T-helper 1 cell treated with Interleukin-12 subunit alpha and Interleukin-12 subunit beta and Interleukin-4 antibody, amounts not matched to agents 30 ng/mL and 1 ng/mL, for 36 hours (primary cell): Measurements from ENCODE around the gene PTPRN2. TPM values are rescaled to one million over a fixed set of nuclear protein-coding genes. Genes with fewer than 3 reads are reported as not detected.

Experiments used
- intact Hi-C: fragments of 100-400 bp; cut with micrococcal nuclease; formaldehyde crosslinking; loops from one replicate; pipeline ENCODE4 v1.15.1; 2024
- total RNA-seq: library from RNA; stranded (reverse); gene quantifications from 2 replicates; pipeline ENCODE4 v1.2.3, GENCODE V29; 2022

The PTPRN2 gene
- total RNA-seq, 1 donor from 2014 or later, result 2.9 TPM

DNA sequence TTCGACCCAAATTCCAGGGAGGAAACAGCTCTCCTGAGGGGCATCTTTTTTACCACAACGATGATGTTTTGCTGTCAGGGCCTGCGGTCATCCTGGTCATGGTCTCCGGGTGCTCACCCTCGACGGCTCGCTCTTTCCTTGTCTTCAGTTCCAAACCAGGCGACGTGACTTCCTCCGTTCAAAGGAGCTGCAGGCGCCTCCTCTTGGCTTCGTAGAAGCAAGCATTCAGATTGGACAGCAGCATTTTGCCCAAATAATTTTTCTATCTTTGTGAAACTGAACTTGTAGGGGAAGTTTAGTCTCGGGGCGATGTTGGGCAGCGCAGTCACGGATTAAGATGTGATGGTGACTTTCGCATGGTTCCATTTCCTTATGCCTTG, 1042.0 kb downstream of the PTPRN2 start:
- intact Hi-C loops, result no loop called here

DNA sequence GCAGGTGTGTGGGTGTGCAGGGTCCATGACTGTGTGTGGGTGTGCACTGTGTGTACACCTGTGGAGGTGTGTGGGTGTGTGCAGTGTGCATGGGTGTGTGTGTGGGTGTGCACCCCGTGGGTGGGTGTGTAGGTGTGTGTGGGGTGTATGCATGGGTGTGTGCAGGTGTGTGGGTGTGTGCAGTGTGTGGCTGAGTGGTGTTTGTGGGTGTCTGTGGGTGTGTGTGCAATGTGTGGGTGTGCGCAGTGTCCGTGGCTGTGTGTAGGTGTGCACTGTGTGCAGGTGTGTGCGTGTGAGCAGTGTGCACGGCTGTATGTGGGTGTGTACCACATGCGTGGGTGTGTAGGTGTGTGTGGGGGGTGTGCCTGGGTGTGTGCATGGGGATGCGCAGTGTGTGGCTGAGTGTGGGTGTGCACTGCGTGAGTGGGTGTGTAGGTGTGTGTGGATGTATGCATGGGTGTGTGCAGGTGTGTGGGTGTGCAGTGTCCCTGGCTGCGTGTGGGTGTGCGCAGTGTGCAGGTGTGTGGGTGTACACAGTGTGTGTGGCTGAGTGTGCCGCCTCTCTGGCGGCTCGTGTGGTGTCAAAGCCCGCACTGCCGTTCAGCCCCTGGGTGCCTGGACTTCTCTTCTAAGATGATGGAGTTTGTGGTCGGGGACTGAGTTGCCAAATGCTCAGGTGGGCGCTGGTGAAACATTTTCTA, 1042.5 kb downstream of the PTPRN2 start:
- intact Hi-C loops, result no loop called here

DNA sequence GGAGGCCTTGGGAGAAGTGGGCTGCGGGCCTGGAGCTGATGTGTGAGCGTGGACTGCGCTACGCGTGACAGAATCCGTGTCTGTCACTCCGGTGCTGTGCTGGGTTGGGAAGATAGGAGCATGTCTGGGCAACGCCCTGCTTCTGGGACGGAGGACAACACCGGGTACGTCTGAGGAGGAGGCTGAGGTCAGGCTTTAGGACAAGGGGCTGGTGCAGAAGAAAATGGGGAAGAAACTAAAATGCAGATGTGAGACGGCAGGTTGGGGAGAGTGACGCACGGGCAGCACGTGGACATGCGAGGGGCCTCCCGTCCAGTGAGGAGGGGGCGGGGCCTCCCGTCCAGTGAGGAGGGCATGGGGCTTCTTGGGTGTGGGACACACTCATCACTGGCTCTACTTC, 1043.4 kb downstream of the PTPRN2 start:
- intact Hi-C loops, result no loop called here

DNA sequence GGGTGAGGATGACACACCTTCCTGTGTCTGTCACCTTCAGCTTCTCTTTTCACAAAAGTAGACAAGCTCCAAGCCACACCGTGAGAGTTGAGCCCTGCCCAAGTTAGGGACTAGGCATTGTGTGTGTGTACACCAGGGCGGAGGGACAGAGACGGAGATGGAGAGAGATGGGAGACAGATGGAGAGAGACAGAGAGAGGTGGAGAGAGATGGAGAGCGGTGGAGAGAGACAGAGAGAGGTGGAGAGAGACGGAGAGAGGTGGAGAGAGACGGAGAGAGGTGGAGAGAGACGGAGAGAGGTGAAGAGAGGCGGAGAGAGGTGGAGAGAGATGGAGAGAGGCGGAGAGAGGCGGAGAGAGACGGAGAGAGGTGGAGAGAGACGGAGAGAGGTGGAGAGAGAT, 1043.8 kb downstream of the PTPRN2 start:
- intact Hi-C loops, result no loop called here

DNA sequence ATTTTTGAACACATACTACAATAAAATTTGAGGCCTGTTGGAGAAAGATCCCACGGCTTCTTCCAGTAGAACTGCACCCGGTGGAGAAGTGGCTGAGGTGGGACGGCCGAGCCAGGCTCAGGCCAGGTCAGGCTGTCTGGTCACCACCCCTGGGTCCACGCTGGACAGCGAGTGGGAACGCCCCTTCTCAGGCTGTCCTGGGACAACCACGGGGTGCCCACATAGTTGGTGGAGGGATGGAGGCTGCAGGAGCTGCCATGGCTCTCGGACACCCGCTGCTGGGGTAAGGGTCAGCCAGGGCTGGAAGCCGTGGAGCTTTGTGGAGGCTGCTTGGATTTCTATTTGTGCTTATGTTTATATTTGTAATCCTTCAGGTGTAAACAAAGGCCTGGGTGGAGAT, 1044.3 kb downstream of the PTPRN2 start:
- intact Hi-C loops, result no loop called here

DNA sequence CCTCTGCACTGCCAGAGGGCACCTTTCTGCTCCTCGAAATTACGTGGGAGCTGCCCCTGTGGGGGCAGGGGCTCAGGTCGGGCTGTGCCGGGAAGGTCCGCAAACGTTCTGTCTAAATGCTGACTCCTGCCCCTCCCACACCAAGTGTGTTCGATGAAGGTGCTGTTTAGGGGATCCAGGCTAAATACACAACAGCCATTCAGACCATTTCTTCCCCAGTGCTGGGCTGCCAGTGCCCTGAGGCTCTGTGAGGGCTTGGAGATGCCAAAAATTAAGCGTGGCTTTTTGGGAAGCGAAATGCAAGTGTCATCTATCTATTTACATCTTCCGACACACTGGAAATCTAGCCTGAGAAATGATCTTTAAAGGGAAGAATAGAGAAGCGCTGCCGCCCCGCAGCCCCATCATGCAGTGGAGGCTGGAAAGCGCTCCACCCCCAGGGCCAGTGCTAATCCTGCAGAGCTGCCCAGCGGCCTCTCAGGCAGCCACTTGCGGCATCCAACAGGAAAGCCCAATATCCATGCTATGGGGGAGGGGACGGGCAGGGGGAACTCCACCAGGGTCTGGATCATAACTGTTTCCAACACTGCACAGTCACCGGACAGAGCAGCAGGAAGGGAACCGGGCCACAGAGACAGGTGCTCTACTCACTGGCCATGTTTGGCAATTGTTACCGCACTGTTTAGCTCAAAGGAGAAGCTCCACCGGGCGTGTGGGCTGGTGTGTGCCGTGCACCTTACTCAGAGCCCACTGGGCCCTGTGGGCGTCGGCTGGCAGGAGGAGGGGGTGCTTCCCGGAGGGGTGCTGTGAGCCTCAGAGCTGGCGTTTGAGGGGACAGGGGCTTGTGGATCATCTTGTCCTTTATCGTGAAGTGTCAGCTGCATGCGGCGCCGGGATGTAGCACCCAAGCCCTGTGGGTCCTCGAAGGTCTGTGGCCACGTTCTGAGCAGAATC, 1045.3 kb downstream of the PTPRN2 start:
- intact Hi-C loops, result no loop called here

DNA sequence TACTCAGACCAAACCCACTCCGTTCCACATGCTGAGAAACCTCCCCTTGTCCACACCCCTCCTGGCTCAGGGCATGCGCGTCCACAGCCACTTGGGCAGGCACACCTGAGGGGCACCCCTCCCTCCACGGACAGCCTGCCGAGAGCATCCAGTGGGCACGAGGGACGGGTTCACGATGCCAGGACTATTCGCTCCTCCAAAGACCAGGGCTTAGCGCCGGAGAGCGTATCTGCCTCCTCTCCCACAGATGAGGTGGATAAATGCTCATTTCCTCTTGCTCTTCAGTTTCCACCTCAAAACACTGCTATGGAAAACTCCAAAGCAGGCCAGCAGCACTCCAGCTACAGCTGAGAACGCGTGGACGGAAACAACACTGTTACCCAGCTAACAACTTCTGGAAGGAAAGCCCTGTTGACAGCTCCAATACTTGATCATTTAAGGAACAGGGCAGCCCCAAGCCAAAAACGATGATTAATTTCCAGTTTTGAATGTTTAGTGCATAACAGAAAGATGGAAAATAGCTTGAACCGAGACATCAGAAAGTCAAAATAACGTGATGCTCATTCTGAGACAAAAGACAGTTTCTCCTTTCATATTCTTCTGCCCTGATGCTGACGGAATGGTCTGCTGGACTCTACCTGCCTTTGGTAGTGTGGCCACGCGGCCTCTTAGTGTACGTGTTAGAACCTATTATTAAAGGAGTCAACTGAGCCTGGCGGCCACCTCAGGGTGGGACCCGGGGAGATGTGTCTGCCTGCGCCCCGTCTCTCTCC, 1046.1 kb downstream of the PTPRN2 start:
- intact Hi-C loops, result no loop called here

DNA sequence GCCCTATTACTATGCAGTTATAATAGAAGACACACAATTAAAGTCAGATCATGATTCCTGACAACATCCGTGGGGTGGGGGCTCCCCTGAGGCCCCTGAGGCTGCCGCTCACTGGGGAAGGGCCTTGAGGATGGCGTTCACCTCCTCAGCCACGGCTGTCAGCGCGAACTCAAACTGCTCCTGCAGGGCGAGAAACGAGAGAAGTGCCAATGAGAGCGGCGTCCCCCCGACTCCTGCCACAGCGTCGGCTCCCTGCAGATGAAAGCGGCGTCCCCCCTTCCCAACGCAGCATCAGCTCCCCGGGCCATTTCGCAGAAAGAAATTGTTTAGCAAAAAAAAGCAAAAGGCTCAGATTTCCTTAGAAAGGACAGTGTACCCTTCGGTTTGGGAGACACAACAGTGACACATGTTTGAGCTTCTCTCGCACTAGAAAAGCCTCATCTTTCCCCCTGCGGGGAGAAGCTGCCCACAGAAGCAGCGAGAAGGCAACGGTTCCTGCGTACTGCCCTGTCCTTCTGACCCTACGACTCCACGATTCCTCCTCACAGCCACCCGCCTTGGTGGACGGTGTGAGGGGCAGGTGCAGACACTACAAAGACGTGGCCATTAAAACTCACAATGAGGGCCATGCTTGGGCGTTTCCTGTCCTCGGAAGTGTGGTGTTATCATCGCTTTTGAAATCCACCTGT, 1046.9 kb downstream of the PTPRN2 start:
- intact Hi-C loops, result no loop called here

DNA sequence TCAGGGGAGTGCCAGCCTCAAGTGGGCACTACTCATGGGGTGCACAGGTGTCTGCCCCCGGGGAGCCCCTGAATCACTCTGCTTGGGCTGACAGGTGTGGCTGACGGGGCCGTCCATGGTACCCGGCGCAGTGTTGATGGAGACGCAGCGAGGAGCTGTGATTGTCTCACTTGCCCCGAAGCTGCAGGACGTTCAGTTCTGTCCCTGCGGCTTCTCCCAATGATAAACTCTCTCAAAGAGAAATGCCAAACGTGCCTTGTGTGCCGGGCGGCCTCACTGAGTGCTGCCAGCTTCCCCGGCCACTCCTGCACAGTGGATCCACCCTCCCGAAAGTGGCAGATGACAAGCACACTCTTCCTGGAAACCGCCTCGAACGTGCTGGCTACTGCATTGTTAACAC, 1047.6 kb downstream of the PTPRN2 start:
- intact Hi-C loops, result no loop called here

DNA sequence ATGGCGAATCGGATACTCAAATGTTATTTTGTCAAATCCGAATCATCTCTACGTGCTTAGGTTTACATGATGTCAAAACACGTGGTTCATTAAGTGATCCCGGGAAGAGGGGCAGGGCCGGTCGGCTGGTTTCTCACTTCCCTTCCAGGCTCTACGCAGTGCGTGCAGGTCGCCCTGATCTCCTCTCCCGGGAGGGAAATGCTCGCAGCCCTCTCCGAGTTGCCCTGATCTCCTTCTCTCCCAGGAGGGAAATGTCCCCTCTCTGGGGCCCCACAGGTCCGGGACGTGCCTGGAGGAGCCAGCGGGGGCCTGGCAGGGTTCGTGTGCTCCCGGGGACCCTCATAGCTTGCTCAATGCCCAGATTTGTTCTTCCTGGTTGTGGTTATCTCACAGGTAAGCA, 1048.1 kb downstream of the PTPRN2 start:
- intact Hi-C loops, result no loop called here

DNA sequence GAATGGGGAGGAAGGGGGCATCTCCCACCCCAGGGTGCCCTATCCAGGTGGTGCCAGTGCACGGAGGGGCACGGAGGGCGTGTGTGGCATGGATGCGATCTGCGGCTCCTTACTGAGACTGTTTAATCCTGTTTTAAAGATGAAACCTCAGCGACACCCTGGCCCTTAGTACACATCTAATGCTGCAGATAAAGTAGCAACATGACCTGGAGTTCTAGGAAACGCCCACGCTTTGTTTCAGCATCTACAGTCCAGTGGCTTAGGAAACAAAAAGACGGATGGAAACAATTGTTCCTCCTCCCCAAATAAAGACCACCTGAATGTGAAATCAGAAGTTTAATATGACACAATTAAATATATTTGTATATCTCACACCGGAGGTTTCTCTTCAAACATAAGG, 1048.9 kb downstream of the PTPRN2 start:
- intact Hi-C loops, result no loop called here

DNA sequence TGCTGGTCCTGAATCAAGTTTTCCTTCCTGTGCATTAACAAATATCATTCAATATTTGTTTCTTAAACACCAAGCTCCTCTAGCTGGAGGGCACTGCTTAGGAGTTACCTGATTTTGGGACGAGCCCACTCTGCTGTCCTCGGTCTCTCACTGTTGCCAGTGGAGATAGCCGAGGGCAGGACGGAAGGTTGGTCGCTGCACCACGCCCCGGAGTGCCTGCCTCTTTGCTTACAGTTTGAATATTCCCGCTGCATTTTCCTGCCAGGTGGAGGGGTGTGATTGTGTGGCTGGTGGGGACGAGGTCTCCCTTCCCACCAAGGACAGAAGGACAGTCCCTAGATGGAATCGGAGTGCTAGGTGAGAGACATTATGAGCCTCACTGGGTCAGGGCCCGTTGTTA, 1049.3 kb downstream of the PTPRN2 start:
- intact Hi-C loops, result no loop called here

DNA sequence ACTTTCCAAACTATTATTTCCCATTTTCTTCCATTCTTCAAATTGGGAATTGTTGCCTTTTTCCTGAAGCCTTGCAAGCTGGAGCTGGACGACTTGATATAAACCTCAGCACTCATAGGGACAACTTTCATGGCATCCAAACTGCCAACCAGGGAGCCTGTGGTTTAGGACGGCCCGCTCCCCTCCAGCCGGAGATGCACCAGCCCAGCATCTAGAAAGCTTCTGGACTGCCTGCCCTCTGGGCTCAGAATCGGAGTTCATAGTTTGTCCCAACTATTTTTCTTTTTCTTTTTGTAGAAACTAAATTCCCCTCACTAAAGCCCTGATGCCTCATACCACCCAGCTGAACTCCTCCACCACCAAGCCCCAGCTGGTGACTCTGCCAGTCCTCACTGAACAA, 1050.6 kb downstream of the PTPRN2 start:
- intact Hi-C loops, result no loop called here

DNA sequence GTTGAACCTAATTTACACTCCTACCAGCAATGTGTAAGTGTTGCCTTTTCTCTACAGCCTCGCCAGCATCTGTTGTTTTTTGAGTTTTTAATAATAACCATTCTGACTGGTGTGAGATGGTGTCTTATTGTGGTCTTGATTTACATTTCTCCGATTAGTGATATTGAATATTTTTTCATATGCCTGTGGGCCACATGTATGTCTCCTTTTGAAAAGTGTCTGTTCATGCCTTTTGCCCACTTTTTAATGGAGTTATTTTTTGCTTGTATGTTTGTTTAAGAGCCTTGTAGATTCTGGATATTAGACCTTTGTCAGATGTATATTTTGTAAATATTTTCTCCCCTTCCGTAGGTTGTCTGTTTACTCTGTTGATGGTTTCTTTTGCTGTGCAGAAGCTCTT, 1055.6 kb downstream of the PTPRN2 start:
- intact Hi-C loops, result no loop called here

DNA sequence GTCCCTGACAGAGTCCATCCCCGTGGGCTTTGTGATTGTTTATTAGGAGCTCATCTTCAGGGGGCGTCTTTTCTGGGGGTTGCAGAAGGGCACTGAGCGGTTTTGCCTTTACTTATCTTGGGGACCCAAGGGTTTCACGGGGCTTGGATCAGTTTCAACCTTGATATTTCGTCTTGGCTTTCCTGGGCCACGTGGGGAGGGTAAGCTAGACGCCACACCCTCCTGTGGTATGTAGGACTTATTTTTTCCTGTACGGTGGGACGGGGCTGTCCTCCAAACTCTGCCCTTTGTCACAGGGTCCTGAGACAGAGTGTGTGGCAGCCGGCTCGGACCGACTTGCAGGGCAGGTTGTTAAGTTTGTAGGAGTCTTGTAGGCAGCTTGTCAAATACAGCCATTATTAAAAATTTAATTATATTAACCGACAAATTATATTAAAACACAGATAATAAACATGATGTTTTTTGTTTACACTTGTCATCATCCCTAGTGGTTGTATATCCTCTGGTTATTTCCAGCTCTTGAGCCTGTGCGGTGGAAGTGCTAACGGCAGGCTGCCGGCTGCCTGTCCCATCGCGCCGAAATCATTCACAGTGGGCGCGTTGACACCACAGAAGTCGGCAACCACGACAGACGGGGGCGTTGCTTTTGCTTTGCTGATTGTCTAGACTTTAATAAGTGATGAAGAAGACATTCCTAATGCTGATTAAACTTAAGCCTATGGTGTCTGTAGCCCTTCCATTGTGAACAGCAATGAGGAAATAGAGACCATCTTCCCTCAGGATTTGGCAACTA, 1057.7 kb downstream of the PTPRN2 start:
- intact Hi-C loops, result no loop called here

DNA sequence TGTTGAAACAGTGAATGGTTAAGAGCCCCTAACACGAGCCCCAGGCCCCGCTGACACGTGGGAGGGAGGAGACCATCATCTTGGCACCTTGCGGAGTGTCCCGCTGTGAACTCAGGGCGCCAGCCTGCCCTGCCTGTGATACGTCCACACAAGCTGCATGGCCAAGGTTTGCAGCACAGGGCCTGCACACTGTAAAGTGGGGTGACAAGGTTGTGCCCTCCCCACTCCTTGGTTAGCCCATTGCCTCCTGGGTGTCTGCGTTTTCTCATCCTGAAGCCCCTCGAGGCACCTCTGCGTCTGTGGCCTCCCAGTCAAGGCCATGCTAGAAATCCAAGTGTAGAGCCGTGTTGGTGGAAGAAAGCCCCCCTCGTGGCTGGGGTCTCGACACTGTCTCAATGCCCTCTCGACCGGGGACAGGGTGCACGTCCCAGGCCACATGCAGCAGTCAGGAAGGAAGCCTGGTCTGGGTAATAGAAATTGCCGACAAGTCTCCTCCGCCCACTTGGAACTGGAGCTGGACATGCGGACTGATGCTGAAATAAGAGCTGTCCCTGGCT, 1058.8 kb downstream of the PTPRN2 start:
- intact Hi-C loops, result no loop called here

DNA sequence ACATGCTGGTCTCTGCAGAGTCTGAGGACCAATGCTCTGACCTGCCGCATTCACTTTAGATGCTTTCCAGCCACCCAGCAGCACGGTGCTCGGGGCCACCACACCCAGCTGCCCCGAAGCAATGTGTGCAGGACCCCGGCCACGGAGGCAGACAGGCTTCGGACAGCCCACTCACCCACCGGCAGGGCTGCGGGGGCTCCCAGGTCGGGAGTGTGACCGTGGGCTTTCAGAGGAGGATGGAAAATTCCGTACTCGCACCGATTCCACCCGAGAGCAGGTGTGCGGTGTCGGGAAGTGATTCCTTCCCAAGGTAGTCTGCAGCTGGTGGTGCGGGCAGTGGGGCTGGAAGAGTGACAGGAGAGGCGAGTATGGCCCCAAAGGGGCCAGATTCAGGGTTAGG, 1059.9 kb downstream of the PTPRN2 start:
- intact Hi-C loops, result no loop called here

DNA sequence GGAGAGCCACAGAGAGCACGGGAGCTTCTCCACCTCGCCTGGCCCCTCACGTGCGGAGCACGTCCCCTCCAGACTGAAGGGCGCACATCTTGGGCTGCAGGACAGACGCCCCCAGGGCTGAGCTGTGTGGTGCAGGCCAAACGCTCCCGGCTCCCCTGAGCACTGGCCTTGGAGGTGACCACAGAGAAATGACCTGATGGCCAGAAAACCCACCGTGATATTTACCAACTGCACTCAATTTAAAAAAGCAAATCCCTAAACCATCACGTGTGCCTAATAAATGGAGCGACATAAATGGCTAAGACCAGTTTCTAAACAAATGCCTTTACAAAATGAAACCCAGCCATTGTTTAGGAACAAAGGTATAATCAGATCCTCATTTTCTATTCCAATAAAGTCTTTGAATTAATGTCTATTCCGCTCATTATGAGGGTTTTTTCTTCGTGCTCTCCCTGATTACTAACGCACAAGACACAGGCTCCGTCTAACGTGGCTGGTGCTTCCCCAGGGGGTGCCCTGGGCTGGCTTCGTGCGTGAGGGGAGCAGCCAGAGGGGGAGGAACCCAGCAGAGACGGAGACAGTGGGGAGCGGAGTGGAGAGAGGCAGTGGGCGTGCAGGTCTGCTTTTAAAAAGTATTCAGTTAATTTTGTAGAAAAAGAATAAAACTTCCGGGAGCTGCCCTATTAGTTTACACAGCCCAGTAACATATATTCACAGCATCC, 1060.5 kb downstream of the PTPRN2 start:
- intact Hi-C loops, result no loop called here
